Neural progenitor cell (in vitro differentiated cells): ENCODE results near the gene AUTS2.

Experiments
- EZH2 ChIP-seq: fragments of 200-600 bp; sonication (generic); IDR thresholded peaks from 2 replicates; pipeline ENCODE4 v1.6.1; 2017; ENCODE audit warnings: antibody characterized with exemption, mild to moderate bottlenecking, moderate library complexity
- EZH2phosphoT487 ChIP-seq: fragments of 200-600 bp; sonication (generic); IDR thresholded peaks from 2 replicates; pipeline ENCODE4 v1.6.1; 2017; ENCODE audit warnings: antibody characterized with exemption
- TF ChIP-seq, protein P1 (sequence below): fragments of 200-600 bp; sonication (generic); IDR thresholded peaks from 2 replicates; pipeline ENCODE4 v1.5.1; 2017; ENCODE audit warnings: antibody characterized with exemption, mild to moderate bottlenecking

DNA sequence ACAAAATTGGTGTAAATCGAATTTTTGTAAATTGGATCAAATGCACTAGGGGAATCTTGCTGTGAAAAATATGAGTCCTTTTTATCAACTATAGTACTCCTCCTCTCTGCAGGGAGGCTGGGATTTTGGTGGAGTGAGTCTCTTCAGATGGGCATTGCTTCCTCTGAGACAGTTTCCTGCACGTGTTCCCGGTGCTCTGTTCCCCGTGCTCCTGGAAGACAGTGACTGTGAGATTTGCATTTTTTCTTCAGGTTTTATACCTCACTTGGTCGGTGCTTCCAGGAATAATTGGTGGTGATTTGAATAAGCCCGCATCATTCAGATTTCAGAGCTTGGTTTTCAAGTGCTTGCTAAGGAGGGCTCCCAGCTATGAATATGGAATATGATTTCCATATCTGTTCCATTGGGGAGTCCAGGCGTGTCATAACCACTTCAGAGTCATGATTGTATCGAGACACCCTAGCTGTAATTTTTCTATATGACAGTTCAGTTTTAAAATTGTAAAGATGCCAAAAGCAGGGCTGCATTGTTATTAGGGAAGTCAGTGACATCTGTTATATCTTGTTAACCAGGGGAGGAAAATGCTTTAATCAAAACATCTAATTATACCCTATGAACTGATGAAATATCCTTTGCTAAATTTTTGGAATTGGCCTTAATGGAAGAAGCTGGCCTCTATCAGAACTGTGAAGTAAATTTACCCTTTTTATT, 12.3 kb downstream of the AUTS2 start:
- TF ChIP-seq, protein P1, sequence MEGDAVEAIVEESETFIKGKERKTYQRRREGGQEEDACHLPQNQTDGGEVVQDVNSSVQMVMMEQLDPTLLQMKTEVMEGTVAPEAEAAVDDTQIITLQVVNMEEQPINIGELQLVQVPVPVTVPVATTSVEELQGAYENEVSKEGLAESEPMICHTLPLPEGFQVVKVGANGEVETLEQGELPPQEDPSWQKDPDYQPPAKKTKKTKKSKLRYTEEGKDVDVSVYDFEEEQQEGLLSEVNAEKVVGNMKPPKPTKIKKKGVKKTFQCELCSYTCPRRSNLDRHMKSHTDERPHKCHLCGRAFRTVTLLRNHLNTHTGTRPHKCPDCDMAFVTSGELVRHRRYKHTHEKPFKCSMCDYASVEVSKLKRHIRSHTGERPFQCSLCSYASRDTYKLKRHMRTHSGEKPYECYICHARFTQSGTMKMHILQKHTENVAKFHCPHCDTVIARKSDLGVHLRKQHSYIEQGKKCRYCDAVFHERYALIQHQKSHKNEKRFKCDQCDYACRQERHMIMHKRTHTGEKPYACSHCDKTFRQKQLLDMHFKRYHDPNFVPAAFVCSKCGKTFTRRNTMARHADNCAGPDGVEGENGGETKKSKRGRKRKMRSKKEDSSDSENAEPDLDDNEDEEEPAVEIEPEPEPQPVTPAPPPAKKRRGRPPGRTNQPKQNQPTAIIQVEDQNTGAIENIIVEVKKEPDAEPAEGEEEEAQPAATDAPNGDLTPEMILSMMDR = no peak
- TF ChIP-seq EZH2phosphoT487 (no peak), EZH2 (no peak)
